ENCODE results near the gene EME1. TPM values are rescaled to one million over a fixed set of nuclear protein-coding genes. Genes with fewer than 3 reads are reported as not detected.

The EME1 gene
- total RNA-seq, 6 donors from 2014 or later, result 0.30 to 12.1 (median 1.2) TPM; not detected in 2

DNA sequence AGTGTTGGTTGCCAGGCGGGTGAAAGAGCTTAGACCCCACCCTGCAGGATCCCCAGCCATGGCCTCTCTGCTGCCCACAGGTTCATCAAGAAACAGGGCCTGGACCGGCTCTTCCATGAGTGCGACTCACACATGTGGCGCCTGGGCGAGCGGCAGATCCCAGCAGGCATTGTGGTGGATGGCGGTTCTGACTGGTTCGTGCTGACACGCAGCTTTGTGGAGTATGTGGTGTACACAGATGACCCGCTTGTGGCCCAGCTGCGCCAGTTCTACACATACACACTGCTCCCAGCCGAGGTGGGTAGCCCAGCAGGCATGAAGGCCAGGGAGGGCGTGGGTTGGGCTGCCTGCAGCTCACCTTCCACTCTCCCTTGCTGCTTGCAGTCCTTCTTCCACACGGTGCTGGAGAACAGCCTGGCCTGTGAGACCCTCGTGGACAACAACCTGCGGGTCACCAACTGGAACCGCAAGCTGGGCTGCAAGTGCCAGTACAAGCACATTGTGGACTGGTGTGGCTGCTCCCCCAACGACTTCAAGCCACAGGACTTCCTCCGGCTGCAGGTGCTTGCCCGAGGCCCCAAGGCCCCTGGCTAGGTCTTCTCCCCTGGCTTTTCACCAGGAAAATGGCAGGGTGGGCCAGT, 17.2 kb upstream of the EME1 start:
- no peaks in the 10 kb centered on the region for H3K9me3 ChIP-seq
- H3K4me1 ChIP-seq, result no peaks in the 10 kb centered on the region
- TF ChIP-seq POLR2A (IDR thresholded peaks at IDR 0.05) (no peak), POLR2AphosphoS5 (IDR thresholded peaks at IDR 0.05) (no peak), EP300 (IDR thresholded peaks at IDR 0.05) (no peak)
- TF ChIP-seq, protein P1, sequence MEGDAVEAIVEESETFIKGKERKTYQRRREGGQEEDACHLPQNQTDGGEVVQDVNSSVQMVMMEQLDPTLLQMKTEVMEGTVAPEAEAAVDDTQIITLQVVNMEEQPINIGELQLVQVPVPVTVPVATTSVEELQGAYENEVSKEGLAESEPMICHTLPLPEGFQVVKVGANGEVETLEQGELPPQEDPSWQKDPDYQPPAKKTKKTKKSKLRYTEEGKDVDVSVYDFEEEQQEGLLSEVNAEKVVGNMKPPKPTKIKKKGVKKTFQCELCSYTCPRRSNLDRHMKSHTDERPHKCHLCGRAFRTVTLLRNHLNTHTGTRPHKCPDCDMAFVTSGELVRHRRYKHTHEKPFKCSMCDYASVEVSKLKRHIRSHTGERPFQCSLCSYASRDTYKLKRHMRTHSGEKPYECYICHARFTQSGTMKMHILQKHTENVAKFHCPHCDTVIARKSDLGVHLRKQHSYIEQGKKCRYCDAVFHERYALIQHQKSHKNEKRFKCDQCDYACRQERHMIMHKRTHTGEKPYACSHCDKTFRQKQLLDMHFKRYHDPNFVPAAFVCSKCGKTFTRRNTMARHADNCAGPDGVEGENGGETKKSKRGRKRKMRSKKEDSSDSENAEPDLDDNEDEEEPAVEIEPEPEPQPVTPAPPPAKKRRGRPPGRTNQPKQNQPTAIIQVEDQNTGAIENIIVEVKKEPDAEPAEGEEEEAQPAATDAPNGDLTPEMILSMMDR (IDR thresholded peaks at IDR 0.05), result no peak
- no peaks in the 10 kb centered on the region for H3K27me3 ChIP-seq
- H3K36me3 ChIP-seq, result peaks cover 10 to 78% (median 66%) of the 10 kb centered on the region in 4 donors
- DNase-seq (peak in 1 of 2 donors; percentile 64), ATAC-seq (ENCODE audit: low FRiP score in 2 of 2) (no peak)
- H3K4me3 ChIP-seq, result no peak overlapping the region
- 79 to 92% methylated on average over 9 to 20 of the region's 20 CpGs for WGBS, 2 donors
- no peak overlapping the region for H3K27ac ChIP-seq

GRCh38 chr17:50356418-50356817, 16.6 kb upstream of the EME1 start:
- TF ChIP-seq EP300 (IDR thresholded peaks at IDR 0.05) (no peak), POLR2AphosphoS5 (IDR thresholded peaks at IDR 0.05) (no peak), POLR2A (IDR thresholded peaks at IDR 0.05) (no peak)
- TF ChIP-seq, protein P1 (IDR thresholded peaks at IDR 0.05), result no peak
- H3K4me3 ChIP-seq, result no peak overlapping the region
- no peak overlapping the region for H3K27ac ChIP-seq
- no peak for ATAC-seq (ENCODE audit: low FRiP score in 2 of 2)
- no peaks in the 10 kb centered on the region for H3K9me3 ChIP-seq
- no peaks in the 10 kb centered on the region for H3K27me3 ChIP-seq
- peak in 1 of 2 donors; percentile 61 for DNase-seq
- H3K36me3 ChIP-seq, result peaks cover 10 to 78% (median 67%) of the 10 kb centered on the region in 4 donors
- no peaks in the 10 kb centered on the region for H3K4me1 ChIP-seq
- 94 to 98% methylated on average over 5 to 12 of the region's 12 CpGs for WGBS, 2 donors

DNA sequence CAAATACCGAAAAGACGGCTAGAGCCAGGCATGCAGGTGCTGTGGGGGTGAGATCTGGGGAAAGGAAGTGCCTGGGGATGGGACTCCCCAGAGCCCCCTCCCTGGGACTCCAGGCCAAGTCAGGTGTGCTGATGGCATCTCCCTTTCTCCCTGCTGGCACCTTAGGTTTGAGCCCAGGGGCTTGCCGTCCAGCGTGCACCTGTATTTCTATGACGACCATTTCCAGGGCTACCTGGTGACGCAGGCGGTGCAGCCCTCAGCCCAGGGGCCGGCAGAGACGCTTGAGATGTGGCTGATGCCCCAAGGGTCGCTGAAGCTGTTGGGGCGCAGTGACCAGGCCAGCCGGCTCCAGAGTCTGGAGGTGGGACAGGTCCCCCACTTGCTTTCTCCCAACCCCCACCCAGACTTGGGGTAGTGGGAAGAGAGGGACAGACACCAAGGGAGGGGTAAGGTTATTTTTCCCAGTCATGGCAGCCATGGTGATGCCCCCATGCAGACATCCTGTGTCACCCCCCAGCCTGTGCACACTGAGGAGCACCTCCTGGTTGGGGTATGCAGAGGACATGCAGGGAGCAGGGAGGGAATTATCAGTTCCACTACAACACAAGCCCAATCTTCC, 16.0 kb upstream of the EME1 start:
- ATAC-seq (ENCODE audit: low FRiP score in 2 of 2), result no peak
- H3K36me3 ChIP-seq, result peaks cover 10 to 78% (median 67%) of the 10 kb centered on the region in 4 donors
- H3K27ac ChIP-seq, result no peak overlapping the region
- H3K27me3 ChIP-seq, result no peaks in the 10 kb centered on the region
- H3K4me3 ChIP-seq, result no peak overlapping the region
- no peaks in the 10 kb centered on the region for H3K9me3 ChIP-seq
- H3K4me1 ChIP-seq, result peaks cover 0 to 2% (median under 1%) of the 10 kb centered on the region in 4 donors
- TF ChIP-seq, protein P1 (IDR thresholded peaks at IDR 0.05), result no peak
- no peak for TF ChIP-seq POLR2AphosphoS5 (IDR thresholded peaks at IDR 0.05)
- TF ChIP-seq POLR2A (IDR thresholded peaks at IDR 0.05), result no peak
- TF ChIP-seq EP300 (IDR thresholded peaks at IDR 0.05), result no peak
- WGBS, 2 donors, result 94 to 97% methylated on average over 4 to 12 of the region's 12 CpGs
- peak in 1 of 2 donors; percentile 66 for DNase-seq

- TF ChIP-seq POLR2AphosphoS5 (IDR thresholded peaks at IDR 0.05) (no peak), POLR2A (IDR thresholded peaks at IDR 0.05) (no peak), EP300 (IDR thresholded peaks at IDR 0.05) (no peak)
- TF ChIP-seq, protein P1 (IDR thresholded peaks at IDR 0.05), result no peak
- ATAC-seq (ENCODE audit: low FRiP score in 2 of 2), result no peak
- H3K36me3 ChIP-seq, result peaks cover 10 to 75% (median 66%) of the 10 kb centered on the region in 4 donors
- peaks cover 0 to 9% (median 6%) of the 10 kb centered on the region in 4 donors for H3K4me1 ChIP-seq
- H3K9me3 ChIP-seq, result no peaks in the 10 kb centered on the region
- no peak overlapping the region for H3K4me3 ChIP-seq
- peak in 1 of 2 donors; percentile 72 for DNase-seq
- no peak overlapping the region for H3K27ac ChIP-seq
- no peaks in the 10 kb centered on the region for H3K27me3 ChIP-seq
- WGBS, 2 donors, result 98 to 100% methylated on average over 5 to 17 of the region's 17 CpGs
These were observed 14.9 kb upstream of the EME1 start for GRCh38 chr17:50358177-50358576.

Measured in upper lobe of left lung (tissue), 6 donors.